GM19193 (cell line): ENCODE data around the gene CCDC88B.

ENCODE experiments used
- POLR2A ChIP-seq: IDR thresholded peaks from 4 replicates; pipeline ENCODE4 v1.6.1; 2011; ENCODE audit not compliant: insufficient read depth, insufficient read length; ENCODE audit errors: extremely low read depth

The CCDC88B gene

DNA sequence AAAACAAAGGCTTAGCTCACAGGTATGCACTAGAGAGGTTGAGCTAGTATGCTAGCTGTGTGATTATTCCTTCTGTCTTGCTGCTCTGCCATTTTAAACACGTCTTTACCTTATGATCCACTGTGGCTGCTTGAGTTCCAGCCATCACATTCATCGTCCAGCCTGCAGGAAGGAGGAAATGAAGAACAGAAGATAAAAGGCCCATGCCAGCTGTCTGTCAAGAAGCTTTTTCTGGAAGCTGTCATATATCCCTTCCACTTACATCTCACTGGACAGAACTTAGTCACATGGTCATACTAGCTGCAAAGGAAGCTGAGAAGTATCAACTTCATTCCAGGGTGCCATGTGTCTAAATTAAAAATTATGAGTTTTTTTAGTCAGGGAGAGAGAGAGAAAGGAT, 12.6 kb upstream of the CCDC88B start:
- no peak for TF ChIP-seq POLR2A

GRCh38 chr11:64327993-64328392, 12.0 kb upstream of the CCDC88B start:
- no peak for TF ChIP-seq POLR2A

DNA sequence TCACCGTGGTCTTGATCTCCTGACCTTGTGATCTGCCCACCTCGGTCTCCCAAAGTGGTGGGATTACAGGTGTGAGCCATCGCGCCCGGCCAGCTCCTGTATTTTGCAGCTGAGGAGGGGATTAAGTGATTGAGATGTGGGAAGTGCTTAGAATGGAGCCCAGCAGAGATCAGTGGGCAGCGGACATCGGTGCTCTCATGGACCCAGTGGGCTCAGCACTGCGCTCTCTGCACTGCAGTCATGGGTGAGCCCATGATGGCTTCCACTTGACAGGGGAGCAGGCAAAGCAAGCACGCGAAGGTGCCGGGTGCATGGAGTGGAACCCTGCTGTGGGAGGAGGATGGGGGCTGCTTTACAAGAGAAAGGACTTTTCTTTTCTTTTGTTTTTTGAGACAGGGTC, 9.1 kb upstream of the CCDC88B start:
- TF ChIP-seq POLR2A, result no peak

DNA sequence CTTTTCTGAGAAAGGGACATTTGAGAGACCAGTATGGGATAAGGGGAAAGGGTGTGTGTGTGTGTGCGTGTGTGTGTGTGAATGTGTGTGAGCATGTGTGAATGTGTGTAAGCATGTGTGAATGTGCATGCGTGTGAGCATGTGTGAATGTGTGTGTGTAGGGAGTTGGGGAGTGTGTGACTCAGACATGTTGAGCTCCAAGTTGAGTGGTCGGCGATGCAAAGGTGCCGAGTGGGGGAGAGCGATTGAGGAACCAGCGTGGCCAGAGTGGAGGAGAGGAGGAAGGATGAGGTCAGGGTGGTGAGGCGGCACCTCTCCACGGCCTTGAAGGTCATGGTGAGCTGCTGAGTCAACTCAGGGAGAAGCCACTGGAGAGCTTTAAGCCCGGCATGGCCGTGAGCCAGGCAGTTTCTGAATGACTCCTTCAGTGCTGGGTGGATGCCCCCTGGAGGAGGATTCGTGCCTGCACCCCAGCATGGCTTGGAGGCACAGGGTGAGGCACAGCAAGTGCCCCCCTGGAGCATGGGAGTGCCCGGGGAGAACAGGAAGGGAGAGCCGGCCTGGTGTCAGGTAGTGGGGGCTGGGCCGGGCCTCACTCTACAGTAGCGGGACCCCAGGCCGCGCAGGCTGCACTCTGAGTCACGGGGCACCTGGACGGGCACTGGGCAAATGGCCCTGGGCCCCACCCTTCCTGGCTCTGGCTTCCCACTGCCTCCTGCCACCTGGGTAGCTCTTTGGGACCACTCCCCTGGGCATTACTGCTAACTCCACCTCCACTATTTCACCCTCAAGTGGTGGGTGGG, 8.2 kb upstream of the CCDC88B start:
- TF ChIP-seq POLR2A, result no peak

- TF ChIP-seq POLR2A, result no peak
These were observed 6.4 kb upstream of the CCDC88B start for GRCh38 chr11:64333556-64333955.

DNA sequence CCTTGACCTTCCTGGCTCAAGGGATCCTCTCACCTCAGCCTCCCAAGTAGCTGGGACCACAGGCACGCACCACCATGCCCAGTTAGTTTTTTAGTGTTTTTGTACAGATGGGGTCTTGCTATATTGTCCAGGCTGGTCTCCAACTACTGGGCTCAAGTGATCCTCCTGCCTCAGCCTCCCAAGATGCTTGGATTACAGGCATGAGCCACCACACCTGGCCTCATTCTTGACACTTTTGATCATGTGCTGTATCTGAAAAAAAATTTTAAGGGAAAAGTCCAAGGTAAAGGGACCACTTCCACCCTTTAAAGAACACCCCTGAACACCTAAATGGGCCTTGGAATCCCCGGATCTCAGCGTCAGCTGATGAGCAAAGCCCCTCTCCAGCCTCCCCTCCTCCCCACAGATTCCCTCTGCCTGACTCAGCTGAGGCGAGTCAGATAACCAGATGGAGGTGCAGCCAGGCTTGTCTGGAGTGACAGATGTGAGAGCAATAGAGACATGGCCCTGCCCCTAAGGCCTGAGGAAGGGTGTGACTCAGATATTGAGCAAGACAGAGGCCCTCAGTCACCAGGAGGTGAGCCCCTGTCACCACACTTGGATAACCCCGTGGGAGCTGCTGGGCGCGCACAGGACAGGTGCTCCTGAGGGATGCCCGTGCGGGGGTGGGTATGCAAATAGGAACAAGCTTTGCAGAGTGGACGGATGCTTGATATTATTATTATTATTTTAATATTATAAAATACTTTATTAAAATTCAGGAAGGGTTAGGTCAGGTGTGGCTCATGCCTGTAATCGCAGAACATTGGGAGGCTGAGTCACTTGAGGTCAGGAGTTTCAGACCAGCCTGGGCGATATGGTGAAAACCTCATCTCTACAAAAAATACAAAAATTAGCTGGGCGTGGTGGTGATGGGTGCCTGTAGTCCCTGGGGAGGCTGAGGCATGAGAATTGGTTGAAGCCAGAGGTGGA, 5.0 kb upstream of the CCDC88B start:
- no peak for TF ChIP-seq POLR2A

DNA sequence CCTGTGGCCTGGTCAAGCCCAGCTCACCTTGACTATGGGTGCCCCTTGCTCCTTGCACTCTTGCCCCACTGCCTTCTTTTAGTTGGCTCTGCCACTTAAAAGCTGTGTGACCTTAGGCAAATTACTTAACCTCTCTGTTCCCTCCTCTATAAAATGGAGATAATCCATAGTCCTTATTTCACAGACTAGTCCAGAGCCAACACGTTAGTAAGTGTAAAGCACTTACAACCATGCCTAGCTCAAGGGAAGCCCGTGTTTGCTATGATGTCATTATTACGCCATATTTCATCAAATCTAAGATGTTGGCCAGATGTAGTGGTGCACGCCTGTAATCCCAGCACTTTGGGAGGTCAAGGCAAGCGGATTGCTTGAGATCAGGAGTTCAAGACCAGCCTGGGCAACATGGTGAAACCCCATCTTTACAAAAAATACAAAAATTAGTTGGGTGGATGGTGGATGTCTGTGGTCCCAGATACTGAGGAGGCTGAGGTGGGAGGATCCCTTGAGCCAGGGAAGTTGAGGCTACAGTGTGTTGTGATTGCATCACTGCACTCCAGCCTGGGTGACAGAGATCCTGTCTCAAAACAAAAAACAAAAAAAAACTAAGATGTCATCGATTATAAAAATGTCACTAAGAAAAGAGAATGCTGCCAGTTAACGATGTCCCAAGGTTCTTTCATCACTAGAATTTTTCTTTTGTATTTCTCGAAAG, 2.3 kb upstream of the CCDC88B start:
- TF ChIP-seq POLR2A, result no peak

DNA sequence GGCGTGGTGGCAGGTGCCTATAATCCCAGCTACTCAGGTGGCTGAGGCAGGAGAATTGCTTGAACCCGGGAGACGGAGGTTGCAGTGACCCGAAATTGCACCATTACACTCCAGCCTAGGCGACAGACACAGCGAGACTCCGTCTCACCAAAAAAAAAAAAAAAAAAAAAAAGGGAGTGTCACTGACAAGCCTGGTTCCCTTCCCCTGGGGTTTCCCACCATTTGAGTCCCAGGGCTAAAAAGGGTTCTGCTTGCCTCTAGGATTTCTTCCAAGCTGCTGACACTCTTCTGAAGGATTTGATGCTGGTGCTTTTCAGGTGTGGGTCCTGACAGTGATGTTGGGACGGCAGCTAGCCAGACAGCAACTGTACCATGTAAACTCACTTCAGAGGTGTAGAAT, 1.3 kb upstream of the CCDC88B start:
- TF ChIP-seq POLR2A, result no peak

GRCh38 chr11:64339286-64339685, 718 bp upstream of the CCDC88B start:
- TF ChIP-seq POLR2A, result no peak

DNA sequence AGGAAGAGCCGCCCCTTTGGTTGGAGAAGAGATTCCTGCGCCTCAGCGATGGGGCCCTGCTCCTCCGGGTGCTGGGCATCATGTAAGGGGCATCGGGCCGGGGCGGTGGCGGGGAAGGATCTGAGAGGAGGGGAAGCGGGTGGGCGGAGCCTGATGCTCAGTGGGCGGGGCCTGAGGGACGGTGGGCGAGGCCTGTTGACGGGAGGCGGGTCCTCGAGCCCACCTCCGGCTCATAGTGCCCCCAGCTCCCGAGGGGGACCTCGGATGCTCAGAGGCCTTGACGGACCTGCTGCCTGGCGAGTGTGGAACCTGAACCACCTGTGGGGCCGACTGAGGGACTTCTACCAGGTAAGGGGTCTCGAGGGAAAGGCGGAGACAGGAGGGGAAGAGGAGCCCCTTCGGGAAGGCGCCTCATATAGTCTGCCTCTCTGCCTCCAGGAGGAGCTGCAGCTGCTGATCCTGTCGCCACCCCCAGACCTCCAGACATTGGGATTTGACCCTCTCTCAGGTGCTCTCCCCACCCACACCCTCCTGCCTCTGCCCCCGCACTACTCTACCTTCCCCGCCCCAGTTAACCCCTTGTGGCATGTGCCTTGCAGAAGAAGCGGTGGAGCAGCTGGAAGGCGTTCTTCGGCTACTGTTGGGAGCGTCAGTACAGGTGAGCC, 799 bp downstream of the CCDC88B start:
- peak; percentile 62 for TF ChIP-seq POLR2A

- TF ChIP-seq POLR2A, result no peak
These were observed 1.4 kb downstream of the CCDC88B start for GRCh38 chr11:64341429-64341828.

DNA sequence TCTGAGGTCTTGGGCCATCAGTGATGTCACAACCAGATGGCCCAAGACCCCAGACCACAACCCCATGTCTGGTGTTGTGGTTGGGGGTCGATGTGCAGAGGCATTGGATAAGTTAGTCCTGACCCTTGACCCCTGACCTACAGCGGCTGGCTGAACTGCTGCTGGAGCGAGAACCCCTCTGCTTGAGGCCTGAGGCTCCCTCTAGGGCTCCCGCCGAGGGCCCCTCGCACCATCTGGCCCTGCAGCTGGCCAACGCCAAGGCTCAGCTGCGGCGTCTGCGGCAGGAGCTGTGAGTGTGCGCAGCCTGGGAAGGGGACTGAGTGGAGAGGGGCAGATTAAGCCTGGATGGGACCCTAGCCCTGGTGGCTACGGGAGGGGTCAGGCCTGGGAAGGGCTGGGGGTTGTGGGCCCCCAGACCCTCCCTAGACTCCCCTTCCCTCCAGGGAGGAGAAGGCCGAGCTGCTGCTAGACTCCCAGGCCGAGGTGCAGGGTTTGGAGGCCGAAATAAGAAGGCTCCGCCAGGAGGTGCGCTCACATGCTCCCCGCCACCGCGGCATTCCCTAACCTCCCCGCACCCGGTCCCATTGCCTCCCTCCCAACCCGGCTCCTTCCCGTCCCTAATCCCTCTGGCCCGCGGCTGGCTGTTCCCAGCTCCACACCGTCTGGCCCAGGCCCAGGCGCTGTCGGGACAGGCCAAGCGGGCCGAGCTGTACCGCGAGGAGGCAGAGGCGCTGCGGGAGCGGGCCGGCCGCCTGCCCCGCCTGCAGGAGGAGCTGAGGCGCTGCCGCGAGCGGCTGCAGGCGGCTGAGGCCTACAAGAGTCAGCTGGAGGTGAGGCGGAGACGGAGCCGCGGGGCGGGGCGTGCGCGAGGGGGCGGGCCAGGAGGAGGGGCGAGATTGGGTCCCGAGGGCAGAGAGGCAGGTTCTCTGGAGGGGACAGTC, 2.1 kb downstream of the CCDC88B start:
- TF ChIP-seq POLR2A, result no peak

GRCh38 chr11:64342869-64343745, 3.1 kb downstream of the CCDC88B start:
- no peak for TF ChIP-seq POLR2A
